Parathyroid adenoma (tissue), 2 donors: ENCODE data around the gene PLEKHB2.

ENCODE experiments used
- H2AFZ ChIP-seq: fragments of 300-600 bp; sonication (generic); one replicate; pipeline ENCODE4 v1.7.0; 2017; ENCODE audit warnings: antibody characterized with exemption, mild to moderate bottlenecking
- H3K27ac ChIP-seq: fragments of 300-600 bp; sonication (generic); one replicate; pipeline ENCODE4 v1.7.0; 2017
- H3K27me3 ChIP-seq: fragments of 300-600 bp; sonication (generic); one replicate; pipeline ENCODE4 v1.7.0; 2017; ENCODE audit warnings: low read length; ENCODE audit not compliant: control insufficient read depth, insufficient read depth
- H3K36me3 ChIP-seq: fragments of 300-600 bp; sonication (generic); one replicate; pipeline ENCODE4 v1.7.0; 2017; ENCODE audit warnings: low read length; ENCODE audit not compliant: control insufficient read depth, insufficient read depth
- H3K4me1 ChIP-seq: fragments of 300-600 bp; sonication (generic); one replicate; pipeline ENCODE4 v1.7.0; 2017; ENCODE audit warnings: control low read depth
- H3K4me2 ChIP-seq: fragments of 300-600 bp; sonication (generic); one replicate; pipeline ENCODE4 v1.7.0; 2017; ENCODE audit warnings: low read length
- H3K4me3 ChIP-seq: fragments of 300-600 bp; sonication (generic); one replicate; pipeline ENCODE4 v1.7.0; 2017; ENCODE audit warnings: low read depth, low read length
- H3K79me2 ChIP-seq: fragments of 300-600 bp; sonication (generic); one replicate; pipeline ENCODE4 v1.7.0; 2017; ENCODE audit warnings: control low read depth
- H3K9ac ChIP-seq: fragments of 300-600 bp; sonication (generic); one replicate; pipeline ENCODE4 v1.7.0; 2017; ENCODE audit warnings: mild to moderate bottlenecking
- H3K9me3 ChIP-seq: fragments of 300-600 bp; sonication (generic); one replicate; pipeline ENCODE4 v1.7.0; 2017; ENCODE audit warnings: low read length; ENCODE audit not compliant: control insufficient read depth
- CTCF ChIP-seq: fragments of 300-600 bp; sonication (generic); IDR thresholded peaks from one replicate; pipeline ENCODE4 v1.7.0; 2017; ENCODE audit warnings: antibody characterized with exemption, mild to moderate bottlenecking
- donor health status: primary hyperparathyroidism.

The PLEKHB2 gene

DNA sequence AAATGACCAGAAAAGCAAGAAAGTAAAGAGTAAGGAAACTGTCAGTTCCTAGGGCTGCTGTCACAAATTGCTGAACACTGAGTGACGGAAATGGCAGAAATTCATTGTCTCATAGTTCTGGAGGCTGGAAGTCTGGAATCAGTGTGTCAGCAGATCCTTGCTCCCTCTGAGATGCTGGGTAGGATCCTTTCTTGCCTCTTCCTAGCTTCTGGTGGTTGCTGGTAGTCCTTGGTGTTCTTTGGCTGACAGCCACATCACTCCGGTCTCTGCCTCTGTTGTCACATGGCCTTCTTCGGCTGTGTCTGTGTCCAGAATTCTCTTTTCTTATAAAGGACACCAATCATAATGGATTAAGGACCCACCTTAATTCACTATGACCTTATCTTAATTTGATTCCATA, 21.9 kb downstream of the PLEKHB2 start:
- H3K4me2 ChIP-seq = no peak overlapping the region
- no peak for TF ChIP-seq CTCF
- no peaks in the 10 kb centered on the region for H3K36me3 ChIP-seq
- no peak overlapping the region for H3K27ac ChIP-seq
- no peak overlapping the region for H3K4me3 ChIP-seq
- no peak overlapping the region for H2AFZ ChIP-seq
- H3K9ac ChIP-seq = no peak overlapping the region
- H3K9me3 ChIP-seq = no peaks in the 10 kb centered on the region
- peaks cover 5% of the 10 kb centered on the region for H3K4me1 ChIP-seq
- H3K27me3 ChIP-seq = no peaks in the 10 kb centered on the region
- H3K79me2 ChIP-seq = peaks cover 7% of the 10 kb centered on the region

DNA sequence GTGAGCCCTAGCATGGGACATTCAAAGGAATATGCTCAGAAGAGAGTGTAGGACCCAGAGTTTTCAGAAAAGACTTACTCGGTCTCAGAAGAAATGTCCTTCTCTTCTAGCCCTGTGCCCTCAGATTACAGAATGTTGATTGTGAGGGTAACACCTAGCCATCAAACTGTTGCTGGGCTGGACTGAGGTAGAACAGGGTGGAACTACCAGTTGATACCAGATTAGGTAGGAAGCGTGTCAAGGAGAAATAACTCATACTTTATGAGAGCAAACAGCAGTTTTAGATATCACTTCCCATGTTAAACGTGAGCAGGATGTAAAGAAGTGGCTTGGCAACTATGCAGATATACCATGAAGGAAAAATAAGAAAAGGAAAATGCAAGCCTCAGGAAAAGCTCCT, 22.8 kb downstream of the PLEKHB2 start:
- H3K79me2 ChIP-seq = peaks cover 3% of the 10 kb centered on the region
- TF ChIP-seq CTCF = no peak
- peaks cover 5% of the 10 kb centered on the region for H3K4me1 ChIP-seq
- H3K4me3 ChIP-seq = no peak overlapping the region
- H2AFZ ChIP-seq = no peak overlapping the region
- H3K36me3 ChIP-seq = no peaks in the 10 kb centered on the region
- H3K27me3 ChIP-seq = no peaks in the 10 kb centered on the region
- no peak overlapping the region for H3K4me2 ChIP-seq
- H3K27ac ChIP-seq = no peak overlapping the region
- no peaks in the 10 kb centered on the region for H3K9me3 ChIP-seq
- no peak overlapping the region for H3K9ac ChIP-seq

DNA sequence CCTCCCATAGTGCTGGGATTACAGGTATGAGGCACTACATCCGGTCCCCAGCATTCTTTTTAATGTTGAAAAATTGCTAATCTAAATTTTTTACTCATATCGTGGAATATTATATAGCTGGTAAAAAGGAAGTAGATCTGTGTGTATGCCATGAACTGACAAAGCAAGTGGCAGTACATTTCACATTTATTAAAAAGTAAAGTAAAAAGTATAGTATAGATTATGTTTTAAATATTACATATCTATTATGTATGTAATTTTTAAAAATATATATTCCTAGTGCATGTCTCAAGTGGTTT, 25.1 kb downstream of the PLEKHB2 start:
- H3K9ac ChIP-seq = no peak overlapping the region
- H3K27ac ChIP-seq = no peak overlapping the region
- TF ChIP-seq CTCF = no peak
- H2AFZ ChIP-seq = no peak overlapping the region
- H3K79me2 ChIP-seq = peaks cover 5% of the 10 kb centered on the region
- no peak overlapping the region for H3K4me3 ChIP-seq
- H3K4me2 ChIP-seq = no peak overlapping the region
- no peaks in the 10 kb centered on the region for H3K27me3 ChIP-seq
- no peaks in the 10 kb centered on the region for H3K9me3 ChIP-seq
- no peaks in the 10 kb centered on the region for H3K36me3 ChIP-seq
- peaks cover 5% of the 10 kb centered on the region for H3K4me1 ChIP-seq

- Histone ChIP-seq H3K27ac (no peak overlapping the region), H3K4me2 (no peak overlapping the region), H3K4me1 (peaks cover 5% of the 10 kb centered on the region), H3K36me3 (no peaks in the 10 kb centered on the region), H3K79me2 (peaks cover 11% of the 10 kb centered on the region), H3K4me3 (no peak overlapping the region), H3K27me3 (no peaks in the 10 kb centered on the region), H2AFZ (no peak overlapping the region), H3K9ac (no peak overlapping the region), H3K9me3 (no peaks in the 10 kb centered on the region)
- no peak for TF ChIP-seq CTCF
These were observed 27.6 kb downstream of the PLEKHB2 start for GRCh38 chr2:131132729-131133128.

GRCh38 chr2:131140581-131140980, 35.4 kb downstream of the PLEKHB2 start:
- TF ChIP-seq CTCF = no peak
- Histone ChIP-seq H3K9ac (no peak overlapping the region), H3K4me3 (no peak overlapping the region), H3K36me3 (no peaks in the 10 kb centered on the region), H3K27ac (no peak overlapping the region), H3K4me2 (no peak overlapping the region), H3K79me2 (peaks cover 20% of the 10 kb centered on the region), H3K27me3 (no peaks in the 10 kb centered on the region), H2AFZ (no peak overlapping the region), H3K9me3 (no peaks in the 10 kb centered on the region), H3K4me1 (no peaks in the 10 kb centered on the region)
